ENCODE measurements around the gene DENND4A.

DENND4A gene

GRCh38 chr15:65655457-65655856 lies 136.6 kb downstream of the DENND4A start:
- Histone ChIP-seq H3K27ac (replicated peaks; ENCODE audit: low read length) (no peak overlapping the region), H3K4me1 (ENCODE audit: control insufficient read depth in 2 of 2, insufficient read depth in 1 of 2, low read depth in 1 of 2, low read length in 2 of 2) (peaks cover 0 to 3% of the 10 kb centered on the region in 2 donors), H2BK5ac (ENCODE audit: low read length) (no peak overlapping the region), H3K23ac (ENCODE audit: low read depth, low read length, poor library complexity) (no peak overlapping the region), H4K91ac (ENCODE audit: low read depth, low read length, poor library complexity) (no peak overlapping the region), H2BK15ac (ENCODE audit: low read length) (no peak overlapping the region), H3K4me2 (ENCODE audit: insufficient read depth, low read length, poor library complexity, severe bottlenecking) (no peak overlapping the region), H3K4me3 (ENCODE audit: low read length in 2 of 2) (no peak overlapping the region), H3K36me3 (replicated peaks in 1 of 2; ENCODE audit: control insufficient read depth in 2 of 2, insufficient read depth in 2 of 2, low read length in 2 of 2) (peaks cover 0 to 19% of the 10 kb centered on the region in 2 donors), H3K9me3 (replicated peaks in 1 of 2; ENCODE audit: control insufficient read depth in 2 of 2, insufficient read depth in 1 of 2, low read depth in 1 of 2, low read length in 2 of 2) (no peaks in the 10 kb centered on the region), H4K8ac (ENCODE audit: low read depth, low read length) (no peak overlapping the region), H2BK120ac (ENCODE audit: low read depth, low read length) (no peak overlapping the region), H3K27me3 (ENCODE audit: control insufficient read depth in 3 of 3, insufficient read depth in 3 of 3, low read depth in 1 of 3, low read length in 3 of 3) (no peaks in the 10 kb centered on the region), H3K79me1 (ENCODE audit: low read depth, low read length) (no peaks in the 10 kb centered on the region), H3K14ac (ENCODE audit: low read length) (no peak overlapping the region), H2AK5ac (ENCODE audit: low read depth, low read length) (no peak overlapping the region), H3K4ac (ENCODE audit: low read length) (no peak overlapping the region), H3K18ac (ENCODE audit: low read length) (no peak overlapping the region), H2AFZ (ENCODE audit: low read length) (no peak overlapping the region), H3K9ac (ENCODE audit: low read depth, low read length, poor library complexity) (no peak overlapping the region), H2BK12ac (ENCODE audit: low read length) (no peak overlapping the region)
- DNase-seq (ENCODE audit: low spot score) = no peak
- no CpG with 5 or more reads among the region's 4 CpGs for WGBS, 2 donors (ENCODE audit: extremely low coverage in 2 of 2, insufficient read length in 2 of 2, insufficient replicate concordance in 1 of 2)

DNA sequence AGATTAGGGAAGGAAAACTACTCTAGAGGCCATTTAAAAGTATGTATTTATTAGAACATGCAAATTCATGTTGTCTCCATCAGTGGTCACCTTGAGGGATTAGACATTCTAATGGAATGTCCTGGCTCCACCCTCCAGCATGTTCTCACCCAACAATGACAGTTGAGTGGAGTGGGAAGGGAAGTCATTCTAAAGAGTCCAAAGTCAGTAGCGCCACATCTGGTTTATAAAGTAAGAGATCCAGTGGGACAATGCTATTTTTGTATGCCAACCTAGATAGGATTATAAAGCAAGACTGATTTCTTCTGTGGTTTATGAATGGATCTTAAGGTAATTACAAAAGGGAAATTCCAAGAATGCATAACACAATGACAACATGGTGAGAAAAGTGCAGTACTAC lies 137.1 kb downstream of the DENND4A start:
- Histone ChIP-seq H3K4ac (ENCODE audit: low read length) (no peak overlapping the region), H2BK120ac (ENCODE audit: low read depth, low read length) (no peak overlapping the region), H3K14ac (ENCODE audit: low read length) (no peak overlapping the region), H2BK5ac (ENCODE audit: low read length) (no peak overlapping the region), H4K8ac (ENCODE audit: low read depth, low read length) (no peak overlapping the region), H3K18ac (ENCODE audit: low read length) (no peak overlapping the region), H3K27ac (replicated peaks; ENCODE audit: low read length) (no peak overlapping the region), H2BK12ac (ENCODE audit: low read length) (no peak overlapping the region), H4K91ac (ENCODE audit: low read depth, low read length, poor library complexity) (no peak overlapping the region), H3K27me3 (ENCODE audit: control insufficient read depth in 3 of 3, insufficient read depth in 3 of 3, low read depth in 1 of 3, low read length in 3 of 3) (no peaks in the 10 kb centered on the region), H2AK5ac (ENCODE audit: low read depth, low read length) (no peak overlapping the region), H2BK15ac (ENCODE audit: low read length) (no peak overlapping the region), H3K79me1 (ENCODE audit: low read depth, low read length) (no peaks in the 10 kb centered on the region), H3K9ac (ENCODE audit: low read depth, low read length, poor library complexity) (no peak overlapping the region), H2AFZ (ENCODE audit: low read length) (no peak overlapping the region), H3K36me3 (replicated peaks in 1 of 2; ENCODE audit: control insufficient read depth in 2 of 2, insufficient read depth in 2 of 2, low read length in 2 of 2) (peaks cover 0 to 15% of the 10 kb centered on the region in 2 donors), H3K23ac (ENCODE audit: low read depth, low read length, poor library complexity) (no peak overlapping the region), H3K4me2 (ENCODE audit: insufficient read depth, low read length, poor library complexity, severe bottlenecking) (no peak overlapping the region), H3K4me3 (ENCODE audit: low read length in 2 of 2) (no peak overlapping the region), H3K4me1 (ENCODE audit: control insufficient read depth in 2 of 2, insufficient read depth in 1 of 2, low read depth in 1 of 2, low read length in 2 of 2) (peaks cover 0 to 3% of the 10 kb centered on the region in 2 donors), H3K9me3 (replicated peaks in 1 of 2; ENCODE audit: control insufficient read depth in 2 of 2, insufficient read depth in 1 of 2, low read depth in 1 of 2, low read length in 2 of 2) (no peaks in the 10 kb centered on the region)
- no CpG with 5 or more reads among the region's 1 CpG for WGBS, 2 donors (ENCODE audit: extremely low coverage in 2 of 2, insufficient read length in 2 of 2, insufficient replicate concordance in 1 of 2)
- no peak for DNase-seq (ENCODE audit: low spot score)

DNA sequence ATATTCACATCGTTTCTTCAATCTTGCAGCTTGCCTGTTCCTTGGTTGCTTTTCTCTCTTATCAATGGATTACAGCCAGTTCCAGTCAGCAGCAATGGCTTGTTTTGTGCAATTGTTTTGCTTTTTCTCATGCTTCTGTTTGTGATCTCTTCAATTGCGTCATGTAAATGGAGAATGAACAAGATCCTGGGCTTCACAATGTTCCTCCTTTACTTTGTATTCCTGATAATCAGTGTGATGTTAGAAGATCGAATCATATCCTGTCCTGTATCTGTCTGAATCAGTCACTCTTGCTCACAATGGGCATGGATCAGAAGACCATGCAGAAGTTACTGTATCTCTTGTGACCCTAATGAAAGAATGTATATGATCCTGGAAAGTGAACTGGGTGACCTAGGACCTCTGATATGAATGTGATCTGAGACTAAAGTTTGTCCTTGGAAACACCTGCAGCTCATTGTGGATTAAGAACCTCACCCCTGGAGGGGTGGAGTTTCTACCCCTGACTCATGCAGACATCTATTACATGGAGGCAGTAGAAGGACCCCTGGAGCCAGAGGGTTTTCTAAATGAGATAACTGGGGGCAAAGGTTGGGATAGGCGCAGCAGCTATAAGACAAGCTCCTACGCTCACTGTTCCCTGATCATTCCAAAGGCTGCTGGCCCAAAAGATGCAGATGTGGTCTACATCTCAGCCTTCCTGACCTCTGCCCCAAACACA lies 138.1 kb downstream of the DENND4A start:
- no peak overlapping the region for H2BK15ac ChIP-seq (ENCODE audit: low read length)
- H3K9me3 ChIP-seq (replicated peaks in 1 of 2; ENCODE audit: control insufficient read depth in 2 of 2, insufficient read depth in 1 of 2, low read depth in 1 of 2, low read length in 2 of 2) = no peaks in the 10 kb centered on the region
- H3K4ac ChIP-seq (ENCODE audit: low read length) = no peak overlapping the region
- H2AK5ac ChIP-seq (ENCODE audit: low read depth, low read length) = no peak overlapping the region
- H3K4me2 ChIP-seq (ENCODE audit: insufficient read depth, low read length, poor library complexity, severe bottlenecking) = no peak overlapping the region
- H3K18ac ChIP-seq (ENCODE audit: low read length) = no peak overlapping the region
- H3K27ac ChIP-seq (replicated peaks; ENCODE audit: low read length) = no peak overlapping the region
- H3K4me1 ChIP-seq (ENCODE audit: control insufficient read depth in 2 of 2, insufficient read depth in 1 of 2, low read depth in 1 of 2, low read length in 2 of 2) = peaks cover 0 to 3% of the 10 kb centered on the region in 2 donors
- H3K79me1 ChIP-seq (ENCODE audit: low read depth, low read length) = no peaks in the 10 kb centered on the region
- no CpG with 5 or more reads among the region's 5 CpGs for WGBS, 2 donors (ENCODE audit: extremely low coverage in 2 of 2, insufficient read length in 2 of 2, insufficient replicate concordance in 1 of 2)
- H2BK12ac ChIP-seq (ENCODE audit: low read length) = no peak overlapping the region
- no peak overlapping the region for H4K91ac ChIP-seq (ENCODE audit: low read depth, low read length, poor library complexity)
- H2BK5ac ChIP-seq (ENCODE audit: low read length) = no peak overlapping the region
- no peak overlapping the region for H3K4me3 ChIP-seq (ENCODE audit: low read length in 2 of 2)
- H4K8ac ChIP-seq (ENCODE audit: low read depth, low read length) = no peak overlapping the region
- no peak for DNase-seq (ENCODE audit: low spot score)
- H3K23ac ChIP-seq (ENCODE audit: low read depth, low read length, poor library complexity) = no peak overlapping the region
- peaks cover 0 to 14% of the 10 kb centered on the region in 2 donors for H3K36me3 ChIP-seq (replicated peaks in 1 of 2; ENCODE audit: control insufficient read depth in 2 of 2, insufficient read depth in 2 of 2, low read length in 2 of 2)
- H2AFZ ChIP-seq (ENCODE audit: low read length) = no peak overlapping the region
- H3K27me3 ChIP-seq (ENCODE audit: control insufficient read depth in 3 of 3, insufficient read depth in 3 of 3, low read depth in 1 of 3, low read length in 3 of 3) = no peaks in the 10 kb centered on the region
- H3K9ac ChIP-seq (ENCODE audit: low read depth, low read length, poor library complexity) = no peak overlapping the region
- no peak overlapping the region for H2BK120ac ChIP-seq (ENCODE audit: low read depth, low read length)
- no peak overlapping the region for H3K14ac ChIP-seq (ENCODE audit: low read length)

- Histone ChIP-seq H3K14ac (ENCODE audit: low read length) (no peak overlapping the region), H3K27me3 (ENCODE audit: control insufficient read depth in 3 of 3, insufficient read depth in 3 of 3, low read depth in 1 of 3, low read length in 3 of 3) (no peaks in the 10 kb centered on the region), H3K27ac (replicated peaks; ENCODE audit: low read length) (no peak overlapping the region), H3K4ac (ENCODE audit: low read length) (no peak overlapping the region), H3K4me2 (ENCODE audit: insufficient read depth, low read length, poor library complexity, severe bottlenecking) (no peak overlapping the region), H2AK5ac (ENCODE audit: low read depth, low read length) (no peak overlapping the region), H2AFZ (ENCODE audit: low read length) (no peak overlapping the region), H3K36me3 (replicated peaks in 1 of 2; ENCODE audit: control insufficient read depth in 2 of 2, insufficient read depth in 2 of 2, low read length in 2 of 2) (peaks cover 0 to 14% of the 10 kb centered on the region in 2 donors), H3K79me1 (ENCODE audit: low read depth, low read length) (no peaks in the 10 kb centered on the region), H4K91ac (ENCODE audit: low read depth, low read length, poor library complexity) (no peak overlapping the region), H2BK15ac (ENCODE audit: low read length) (no peak overlapping the region), H2BK12ac (ENCODE audit: low read length) (no peak overlapping the region), H3K4me1 (ENCODE audit: control insufficient read depth in 2 of 2, insufficient read depth in 1 of 2, low read depth in 1 of 2, low read length in 2 of 2) (peaks cover 0 to 3% of the 10 kb centered on the region in 2 donors), H3K9me3 (replicated peaks in 1 of 2; ENCODE audit: control insufficient read depth in 2 of 2, insufficient read depth in 1 of 2, low read depth in 1 of 2, low read length in 2 of 2) (no peaks in the 10 kb centered on the region), H3K23ac (ENCODE audit: low read depth, low read length, poor library complexity) (no peak overlapping the region), H3K18ac (ENCODE audit: low read length) (no peak overlapping the region), H2BK120ac (ENCODE audit: low read depth, low read length) (no peak overlapping the region), H2BK5ac (ENCODE audit: low read length) (no peak overlapping the region), H3K9ac (ENCODE audit: low read depth, low read length, poor library complexity) (no peak overlapping the region), H4K8ac (ENCODE audit: low read depth, low read length) (no peak overlapping the region), H3K4me3 (ENCODE audit: low read length in 2 of 2) (no peak overlapping the region)
- DNase-seq (ENCODE audit: low spot score) = no peak
Observed at GRCh38 chr15:65653341-65653740, 138.8 kb downstream of the DENND4A start.
